ENCODE results near the gene SLC26A11. TPM values are rescaled to one million over a fixed set of nuclear protein-coding genes. Genes with fewer than 3 reads are reported as not detected.
A peak's percentile ranks its signal among the peaks of the same experiment; 100 is the strongest.
"Not testable (repeated sequence)": the region's sequence is repeated elsewhere in the genome, so short reads cannot be mapped to it uniquely, and the experiment has no call there.

SLC26A11 gene
- total and polyA plus RNA-seq, 7 experiments from 2014 or later: 3.7 to 87.5 (median 63.0) TPM

DNA sequence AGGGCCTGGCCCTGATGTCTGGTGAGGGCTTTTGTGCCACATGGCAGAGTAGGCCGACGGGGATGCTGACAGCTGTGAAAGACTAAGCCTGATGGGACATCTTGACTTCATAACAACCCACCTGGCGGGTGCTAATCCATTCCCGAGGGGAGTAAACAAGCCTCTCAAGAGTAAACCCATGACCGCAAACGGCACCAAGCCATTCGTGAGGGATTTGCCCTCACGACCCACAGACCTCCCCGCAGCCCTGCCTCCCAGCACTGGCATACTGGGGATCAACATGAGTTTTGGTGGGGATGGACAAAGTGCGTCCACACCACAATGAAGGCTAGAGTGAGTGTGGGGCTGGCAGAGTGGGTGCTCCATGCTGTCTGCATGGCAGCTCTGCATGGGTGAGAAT, 52.1 kb downstream of the SLC26A11 start:
- DNase-seq: no peak
- H3K36me3 Mint-ChIP-seq: peaks cover 0 to 36% (median 9%) of the 10 kb centered on the region in 5 donors
- peak overlapping the region in 4 of 10 donors; percentile 18 to 73 (median 38) for H3K4me3 Mint-ChIP-seq
- peak overlapping the region in 7 of 9 donors; percentile 26 to 79 (median 58) for H3K27ac Mint-ChIP-seq
- H3K9me3 Mint-ChIP-seq: no peaks in the 10 kb centered on the region
- POLR2A ChIA-PET: no interaction called here
- intact Hi-C loops (cut with micrococcal nuclease): no loop called here
- peaks cover 17 to 43% (median 33%) of the 10 kb centered on the region in 7 donors for H3K4me1 Mint-ChIP-seq
- CTCF ChIA-PET: interaction anchor here (0.6 kb wide), 1 partner anchor 12 kb away, joined by 4 read pairs; no protein-coding TSS in a partner anchor
- Histone ChIP-seq H3K27me3 (ENCODE audit: control insufficient read depth in 2 of 2, insufficient read depth in 2 of 2, low read length in 2 of 2) (no peaks in the 10 kb centered on the region), H3K4me1 (ENCODE audit: control insufficient read depth in 2 of 2, insufficient read depth in 2 of 2, low read length in 2 of 2) (peaks cover 35 to 61% of the 10 kb centered on the region in 2 donors), H3K9me3 (ENCODE audit: control insufficient read depth in 2 of 3, low read length in 3 of 3) (no peaks in the 10 kb centered on the region), H3K27ac (ENCODE audit: low read depth, low read length) (no peak overlapping the region), H3K4me3 (ENCODE audit: low read length) (no peak overlapping the region), H3K36me3 (ENCODE audit: control insufficient read depth in 2 of 3, insufficient read depth in 3 of 3, low read length in 3 of 3) (peaks cover 24 to 54% (median 36%) of the 10 kb centered on the region in 3 experiments)
- ATAC-seq: no peak
- no peaks in the 10 kb centered on the region for H3K27me3 Mint-ChIP-seq

DNA sequence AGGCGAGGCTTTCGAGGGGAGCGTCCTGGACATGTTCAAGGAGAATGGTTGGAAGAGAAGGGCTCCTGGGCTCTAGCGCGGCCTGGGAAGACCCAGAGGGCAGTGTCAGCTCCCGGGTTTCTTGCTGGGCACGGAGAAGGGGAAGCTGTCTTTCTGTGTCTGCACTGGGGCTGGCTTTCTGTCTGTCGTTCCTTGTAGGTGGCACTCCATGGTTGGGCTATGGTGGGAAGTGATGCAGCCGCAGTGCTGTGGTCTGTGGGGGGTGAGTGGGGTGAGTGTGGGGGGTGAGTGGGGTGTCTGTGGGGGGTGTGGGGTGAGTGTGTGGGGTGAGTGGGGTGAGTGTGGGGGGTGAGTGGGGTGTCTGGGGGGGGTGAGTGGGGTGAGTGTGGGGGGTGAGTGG, 54.1 kb downstream of the SLC26A11 start:
- peaks cover 14 to 62% (median 27%) of the 10 kb centered on the region in 3 experiments for H3K36me3 ChIP-seq (ENCODE audit: control insufficient read depth in 2 of 3, insufficient read depth in 3 of 3, low read length in 3 of 3)
- POLR2A ChIA-PET: interaction anchor here (1.0 kb wide), 1 partner anchor 10 kb away, joined by 4 read pairs; no protein-coding TSS in a partner anchor
- peaks cover 28 to 42% of the 10 kb centered on the region in 2 donors for H3K4me1 ChIP-seq (ENCODE audit: control insufficient read depth in 2 of 2, insufficient read depth in 2 of 2, low read length in 2 of 2)

DNA sequence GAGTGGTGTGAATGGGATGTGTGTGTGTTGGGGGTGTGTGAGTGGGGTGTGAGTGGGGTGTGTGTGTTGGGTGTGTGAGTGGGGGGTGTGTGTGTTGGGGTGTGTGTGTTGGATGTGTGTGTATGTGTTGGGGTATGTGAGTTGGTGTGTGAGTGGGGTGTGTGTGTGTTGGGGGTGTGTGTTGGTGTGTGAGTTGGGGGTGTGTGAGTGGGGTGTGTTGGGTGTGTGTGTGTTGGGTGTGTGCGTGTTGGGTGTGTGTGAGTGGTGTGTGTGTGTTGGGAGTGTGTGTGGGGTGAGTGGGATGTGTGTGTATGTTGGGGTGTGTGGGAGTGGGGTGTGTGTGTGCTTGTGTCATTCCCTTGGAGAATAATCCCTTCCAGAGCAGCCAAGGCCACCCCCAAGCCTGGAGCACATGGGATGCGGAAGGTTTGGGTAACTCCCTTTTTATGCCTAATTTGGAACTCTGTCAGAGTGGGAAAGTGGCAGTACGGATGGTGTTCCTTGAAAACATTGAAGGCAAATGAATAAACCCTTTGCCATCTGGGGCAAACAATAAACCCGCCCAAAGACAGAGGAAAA, 54.7 kb downstream of the SLC26A11 start:
- H3K4me1 Mint-ChIP-seq: peaks cover 22 to 48% (median 38%) of the 10 kb centered on the region in 7 donors
- CTCF ChIA-PET: no interaction called here

More for the DNA sequence above, 54.1 kb downstream of the SLC26A11 start:
- no peaks in the 10 kb centered on the region for H3K27me3 ChIP-seq (ENCODE audit: control insufficient read depth in 2 of 2, insufficient read depth in 2 of 2, low read length in 2 of 2)
- intact Hi-C loops (cut with micrococcal nuclease): no loop called here
- peak overlapping the region; percentile 21 to 90 (median 74) for H3K27ac Mint-ChIP-seq
- H3K4me1 Mint-ChIP-seq: peaks cover 16 to 43% (median 38%) of the 10 kb centered on the region in 7 donors
- peak overlapping the region; percentile 47 for H3K27ac ChIP-seq (ENCODE audit: low read depth, low read length)
- ATAC-seq (no peak), DNase-seq (no peak)
- no peaks in the 10 kb centered on the region for H3K9me3 Mint-ChIP-seq
- no peaks in the 10 kb centered on the region for H3K9me3 ChIP-seq (ENCODE audit: control insufficient read depth in 2 of 3, low read length in 3 of 3)
- CTCF ChIA-PET: no interaction called here
- peak overlapping the region in 9 of 10 donors; percentile 29 to 79 (median 50) for H3K4me3 Mint-ChIP-seq
- H3K36me3 Mint-ChIP-seq: peaks cover 0 to 30% (median 9%) of the 10 kb centered on the region in 5 donors
- H3K4me3 ChIP-seq (ENCODE audit: low read length): no peak overlapping the region
- H3K27me3 Mint-ChIP-seq: no peaks in the 10 kb centered on the region

DNA sequence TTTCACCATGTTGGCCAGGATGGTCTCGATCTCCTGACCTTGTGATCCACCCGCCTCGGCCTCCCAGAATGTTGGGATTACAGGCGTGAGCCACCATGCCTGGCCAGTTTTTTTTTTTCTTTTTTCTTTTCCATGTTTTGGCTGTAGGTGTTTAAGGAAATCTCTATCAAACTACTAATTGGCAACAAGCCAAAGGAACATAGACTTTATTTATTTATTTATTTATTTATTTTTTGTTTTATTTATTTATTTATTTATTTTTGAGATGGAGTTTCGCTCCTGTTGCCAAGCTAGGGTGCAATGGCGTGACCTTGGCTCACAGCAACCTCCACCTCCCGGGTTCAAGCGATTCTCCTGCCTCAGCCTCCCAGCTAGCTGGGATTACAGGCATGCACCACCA, 55.6 kb downstream of the SLC26A11 start:
- H3K9me3 Mint-ChIP-seq; H3K27ac ChIP-seq (ENCODE audit: low read depth, low read length); H3K4me3 Mint-ChIP-seq; H3K9me3 ChIP-seq (ENCODE audit: control insufficient read depth in 2 of 3, low read length in 3 of 3); CTCF ChIA-PET; H3K27me3 Mint-ChIP-seq; intact Hi-C loops (cut with micrococcal nuclease); H3K4me3 ChIP-seq (ENCODE audit: low read length); POLR2A ChIA-PET; ATAC-seq; H3K27me3 ChIP-seq (ENCODE audit: control insufficient read depth in 2 of 2, insufficient read depth in 2 of 2, low read length in 2 of 2); DNase-seq: not testable (repeated sequence)
- Histone ChIP-seq H3K4me1 (ENCODE audit: control insufficient read depth in 2 of 2, insufficient read depth in 2 of 2, low read length in 2 of 2) (peaks cover 13 to 28% of the 10 kb centered on the region in 2 donors), H3K36me3 (ENCODE audit: control insufficient read depth in 2 of 3, insufficient read depth in 3 of 3, low read length in 3 of 3) (peaks cover 0 to 63% (median 21%) of the 10 kb centered on the region in 3 experiments)
- peaks cover 23 to 50% (median 30%) of the 10 kb centered on the region in 7 donors for H3K4me1 Mint-ChIP-seq
- H3K27ac Mint-ChIP-seq: peak overlapping the region in 2 of 9 donors; percentile 12 to 43
- peaks cover 0 to 29% (median 13%) of the 10 kb centered on the region in 5 donors for H3K36me3 Mint-ChIP-seq

More for the DNA sequence above, 54.7 kb downstream of the SLC26A11 start:
- intact Hi-C loops (cut with micrococcal nuclease): no loop called here
- peaks cover 7 to 59% (median 21%) of the 10 kb centered on the region in 3 experiments for H3K36me3 ChIP-seq (ENCODE audit: control insufficient read depth in 2 of 3, insufficient read depth in 3 of 3, low read length in 3 of 3)
- H3K4me1 ChIP-seq (ENCODE audit: control insufficient read depth in 2 of 2, insufficient read depth in 2 of 2, low read length in 2 of 2): peaks cover 22 to 36% of the 10 kb centered on the region in 2 donors
- POLR2A ChIA-PET: no interaction called here
- H3K9me3 ChIP-seq (ENCODE audit: control insufficient read depth in 2 of 3, low read length in 3 of 3): no peaks in the 10 kb centered on the region
- Mint-ChIP-seq H3K4me3 (peak overlapping the region in 2 of 10 donors; percentile 26 to 41), H3K36me3 (peaks cover 0 to 32% (median 10%) of the 10 kb centered on the region in 5 donors), H3K9me3 (no peaks in the 10 kb centered on the region), H3K27ac (peak overlapping the region in 5 of 9 donors; percentile 2 to 66 (median 38)), H3K27me3 (no peaks in the 10 kb centered on the region)
- H3K27ac ChIP-seq (ENCODE audit: low read depth, low read length): no peak overlapping the region
- no peaks in the 10 kb centered on the region for H3K27me3 ChIP-seq (ENCODE audit: control insufficient read depth in 2 of 2, insufficient read depth in 2 of 2, low read length in 2 of 2)
- no peak overlapping the region for H3K4me3 ChIP-seq (ENCODE audit: low read length)
- ATAC-seq (no peak), DNase-seq (no peak)

DNA sequence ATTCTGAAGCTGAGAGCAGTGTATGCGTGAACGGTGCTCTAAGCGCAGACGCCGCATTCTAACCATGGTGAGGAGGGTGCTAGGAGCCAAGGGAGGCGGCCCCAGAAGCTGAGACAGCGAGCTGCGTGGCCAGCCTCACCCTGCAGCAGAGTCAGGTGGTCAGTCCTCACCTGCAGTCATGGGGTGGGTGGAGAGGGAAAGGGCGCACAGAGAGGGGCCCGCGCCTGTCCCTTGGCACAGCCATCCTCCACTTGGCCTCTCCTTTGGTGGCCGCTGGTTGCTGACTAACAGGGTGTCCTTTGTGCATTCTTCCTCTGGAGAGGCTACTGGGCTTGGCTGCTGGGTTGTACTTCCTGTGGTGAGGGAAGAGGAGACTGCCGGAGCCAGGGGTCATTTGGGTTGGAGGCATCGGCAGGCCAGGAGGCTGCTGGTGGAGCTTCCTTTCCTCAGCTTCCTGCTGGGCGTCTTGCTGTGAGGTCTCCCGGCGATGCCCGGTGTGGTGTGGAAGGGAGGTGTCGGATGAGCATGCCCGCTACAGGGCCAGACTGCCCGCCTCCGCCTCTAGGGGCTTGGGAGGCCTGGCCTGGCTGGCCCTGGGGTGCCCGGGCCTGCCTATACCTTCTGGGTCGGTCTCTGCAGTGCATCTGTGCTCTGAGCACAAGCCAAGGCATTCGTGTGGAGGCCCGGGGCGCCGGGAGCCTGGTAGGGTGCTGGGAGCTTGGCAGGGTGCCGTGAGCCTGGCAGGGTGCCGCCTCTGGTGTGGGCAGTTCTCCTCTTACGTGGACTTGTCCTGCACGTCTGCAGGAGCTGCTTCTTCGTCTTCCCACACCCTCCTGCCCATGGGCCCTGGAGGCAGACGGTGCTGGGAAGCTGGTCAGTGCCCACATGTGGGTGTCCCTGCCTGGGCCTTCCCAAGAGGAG, 57.8 kb downstream of the SLC26A11 start:
- H3K4me1 ChIP-seq (ENCODE audit: control insufficient read depth in 2 of 2, insufficient read depth in 2 of 2, low read length in 2 of 2): peaks cover 7 to 15% of the 10 kb centered on the region in 2 donors
- ChIA-PET POLR2A (interaction anchor here (1.2 to 1.8 kb wide), 3 partner anchors 12 to 15 kb away, joined by 3 to 6 read pairs (median 4); no protein-coding TSS in a partner anchor), CTCF (no interaction called here)
- H3K4me3 ChIP-seq (ENCODE audit: low read length): no peak overlapping the region
- ATAC-seq (no peak), DNase-seq (no peak)
- no peak overlapping the region for H3K27ac ChIP-seq (ENCODE audit: low read depth, low read length)
- intact Hi-C loops (cut with micrococcal nuclease): no loop called here
- H3K27me3 Mint-ChIP-seq: no peaks in the 10 kb centered on the region
- H3K27me3 ChIP-seq (ENCODE audit: control insufficient read depth in 2 of 2, insufficient read depth in 2 of 2, low read length in 2 of 2): no peaks in the 10 kb centered on the region
- H3K9me3 Mint-ChIP-seq: peaks cover 0 to 1% (median 0%) of the 10 kb centered on the region in 11 donors
- peak overlapping the region in 4 of 9 donors; percentile 7 to 77 (median 36) for H3K27ac Mint-ChIP-seq
- no peaks in the 10 kb centered on the region for H3K9me3 ChIP-seq (ENCODE audit: control insufficient read depth in 2 of 3, low read length in 3 of 3)
- H3K36me3 ChIP-seq (ENCODE audit: control insufficient read depth in 2 of 3, insufficient read depth in 3 of 3, low read length in 3 of 3): peaks cover 0 to 70% (median 15%) of the 10 kb centered on the region in 3 experiments
- peaks cover 15 to 42% (median 29%) of the 10 kb centered on the region in 7 donors for H3K4me1 Mint-ChIP-seq
- H3K4me3 Mint-ChIP-seq: no peak overlapping the region
- peaks cover 0 to 26% (median 13%) of the 10 kb centered on the region in 5 donors for H3K36me3 Mint-ChIP-seq

DNA sequence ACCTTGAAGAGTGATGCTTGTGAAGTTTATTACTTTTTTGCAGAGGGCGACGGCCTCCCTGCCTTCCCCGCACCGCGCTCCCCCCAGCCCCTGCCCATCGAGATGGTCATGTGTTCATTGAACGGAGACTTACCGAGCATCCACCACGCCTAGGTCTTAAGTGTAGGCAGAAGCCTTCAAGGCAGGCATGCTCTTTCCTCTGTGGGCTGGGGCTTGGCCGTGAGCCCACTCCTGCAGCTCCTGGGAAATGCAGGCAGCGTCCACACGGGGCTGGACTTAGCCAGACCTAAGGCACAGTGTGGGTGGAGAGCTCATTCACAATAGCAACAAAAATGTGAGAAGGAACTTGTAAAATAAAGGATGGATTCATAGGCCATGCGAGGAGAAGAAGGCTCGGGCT, 59.7 kb downstream of the SLC26A11 start:
- H3K27ac ChIP-seq (ENCODE audit: low read depth, low read length): no peak overlapping the region
- peaks cover 0 to 70% (median 7%) of the 10 kb centered on the region in 3 experiments for H3K36me3 ChIP-seq (ENCODE audit: control insufficient read depth in 2 of 3, insufficient read depth in 3 of 3, low read length in 3 of 3)
- H3K27ac Mint-ChIP-seq: peak overlapping the region in 6 of 9 donors; percentile 34 to 85 (median 71)
- intact Hi-C loops (cut with micrococcal nuclease): no loop called here
- ATAC-seq (no peak), DNase-seq (no peak)
- peaks cover 0 to 5% of the 10 kb centered on the region in 2 donors for H3K4me1 ChIP-seq (ENCODE audit: control insufficient read depth in 2 of 2, insufficient read depth in 2 of 2, low read length in 2 of 2)
- no peaks in the 10 kb centered on the region for H3K27me3 ChIP-seq (ENCODE audit: control insufficient read depth in 2 of 2, insufficient read depth in 2 of 2, low read length in 2 of 2)
- H3K4me1 Mint-ChIP-seq: peaks cover 9 to 39% (median 25%) of the 10 kb centered on the region in 7 donors
- H3K36me3 Mint-ChIP-seq: peaks cover 0 to 24% (median 7%) of the 10 kb centered on the region in 5 donors
- H3K9me3 ChIP-seq (ENCODE audit: control insufficient read depth in 2 of 3, low read length in 3 of 3): no peaks in the 10 kb centered on the region
- POLR2A ChIA-PET: interaction anchor here (1.3 to 1.4 kb wide), 2 partner anchors 13 to 16 kb away, joined by 5 to 6 read pairs; no protein-coding TSS in a partner anchor
- CTCF ChIA-PET: no interaction called here
- no peaks in the 10 kb centered on the region for H3K27me3 Mint-ChIP-seq
- H3K4me3 Mint-ChIP-seq: no peak overlapping the region
- H3K4me3 ChIP-seq (ENCODE audit: low read length): no peak overlapping the region
- peaks cover 0 to 1% (median 0%) of the 10 kb centered on the region in 11 donors for H3K9me3 Mint-ChIP-seq
